GM23248 (cell line): ENCODE measurements around the gene SYVN1. TPM values are rescaled to one million over a fixed set of nuclear protein-coding genes. Genes with fewer than 3 reads are reported as not detected.

ENCODE experiments used
- DNase-seq: peaks from one replicate; pipeline ENCODE4 v3.0.0-alpha.2; 2015
- H2AFZ ChIP-seq: fragments of 200-600 bp; sonication (generic); 2 replicates; pipeline ENCODE4 v1.6.1; 2016; ENCODE audit warnings: antibody characterized with exemption
- H3F3A ChIP-seq: fragments of 200-600 bp; sonication (generic); 2 replicates; pipeline ENCODE4 v1.6.1; 2016; ENCODE audit warnings: mild to moderate bottlenecking, antibody characterized with exemption, mixed run types; ENCODE audit not compliant: insufficient read depth
- H3K27ac ChIP-seq: fragments of 200-600 bp; sonication (generic); 2 replicates; pipeline ENCODE4 v1.5.1; 2016; ENCODE audit warnings: mild to moderate bottlenecking
- H3K27me3 ChIP-seq: fragments of 200-600 bp; sonication (generic); replicated peaks from 2 replicates; pipeline ENCODE4 v1.6.1; 2016; ENCODE audit warnings: mild to moderate bottlenecking; ENCODE audit not compliant: insufficient read depth
- H3K36me3 ChIP-seq: fragments of 200-600 bp; sonication (generic); 2 replicates; pipeline ENCODE4 v1.6.1; 2016; ENCODE audit warnings: low read depth, mild to moderate bottlenecking
- H3K4me1 ChIP-seq: fragments of 200-600 bp; sonication (generic); 2 replicates; pipeline ENCODE4 v1.6.1; 2016; ENCODE audit warnings: mild to moderate bottlenecking; ENCODE audit not compliant: insufficient read depth
- H3K4me2 ChIP-seq: fragments of 200-600 bp; sonication (generic); one replicate; pipeline ENCODE4 v1.6.1; 2016; ENCODE audit warnings: mild to moderate bottlenecking; ENCODE audit not compliant: unreplicated experiment
- H3K4me3 ChIP-seq: fragments of 200-600 bp; sonication (generic); 2 replicates; pipeline ENCODE4 v1.5.1; 2016; ENCODE audit warnings: mild to moderate bottlenecking
- H3K79me2 ChIP-seq: fragments of 200-600 bp; sonication (generic); 2 replicates; pipeline ENCODE4 v1.6.1; 2016; ENCODE audit warnings: mild to moderate bottlenecking; ENCODE audit not compliant: insufficient read depth
- H3K9ac ChIP-seq: fragments of 200-600 bp; sonication (generic); 2 replicates; pipeline ENCODE4 v1.6.1; 2016; ENCODE audit warnings: mild to moderate bottlenecking
- H3K9me2 ChIP-seq: fragments of 200-600 bp; sonication (generic); 2 replicates; pipeline ENCODE4 v1.6.1; 2016; ENCODE audit warnings: mixed run types, mild to moderate bottlenecking, moderate library complexity; ENCODE audit not compliant: insufficient read depth
- H3K9me3 ChIP-seq: fragments of 200-600 bp; sonication (generic); one replicate; pipeline ENCODE4 v1.6.1; 2017; ENCODE audit warnings: low read depth
- H4K20me1 ChIP-seq: fragments of 200-600 bp; sonication (generic); 2 replicates; pipeline ENCODE4 v1.6.0; 2016; ENCODE audit not compliant: insufficient read depth
- EZH2 ChIP-seq: fragments of 200-600 bp; sonication (generic); IDR thresholded peaks from 2 replicates; pipeline ENCODE4 v1.6.1; 2018; ENCODE audit warnings: antibody characterized with exemption, mild to moderate bottlenecking; ENCODE audit not compliant: insufficient read depth, poor library complexity, severe bottlenecking
- EZH2phosphoT487 ChIP-seq: fragments of 200-600 bp; sonication (generic); IDR thresholded peaks from 2 replicates; pipeline ENCODE4 v1.6.1; 2018; ENCODE audit warnings: antibody characterized with exemption, moderate library complexity, mild to moderate bottlenecking, low read depth; ENCODE audit not compliant: insufficient read depth
- WGBS, 2 experiments: methylation state at CpG; one replicate each; pipeline ENCODE4 v1.1.6; 2015 to 2017; ENCODE audit warnings: low lambda C conversion rate in 2 of 2, low coverage in 1 of 2; ENCODE audit errors: missing lambda C conversion rate in 2 of 2; 5-methylcytosine and 5-hydroxymethylcytosine counted together
- in situ Hi-C: fragments of 300-500 bp; cut with MboI; formaldehyde crosslinking; loops from 2 replicates; pipeline ENCODE4 v1.15.0; 2020
- polyA plus RNA-seq: library from polyadenylated mRNA; unstranded; fragments of >200 nt; fragmentation: Nextera tagmentation; extraction: Ambion mirVana; gene quantifications from 2 replicates; pipeline ENCODE4 v1.2.1, GENCODE V29; 2016
- total RNA-seq: library from RNA; depleted of rRNA; stranded (reverse); fragments of >200 nt; shearing (Covaris generic); gene quantifications from 2 replicates; pipeline ENCODE4 v1.2.3, GENCODE V29; 2014

SYVN1 gene
- total and polyA plus RNA-seq, 2 experiments from 2014 or later = 21.2 to 29.5 TPM

- TF ChIP-seq EZH2phosphoT487 (no peak), EZH2 (no peak)
- H3K4me2 ChIP-seq = peak overlapping the region; percentile 82
- H3K4me1 ChIP-seq = peaks cover 8% of the 10 kb centered on the region
- DNase-seq = peak; percentile 95
- H3K4me3 ChIP-seq = peak overlapping the region; percentile 84
- H3F3A ChIP-seq = no peaks in the 10 kb centered on the region
- H3K27me3 ChIP-seq = no peaks in the 10 kb centered on the region
- H3K36me3 ChIP-seq = 0 out of 2 replicates have a peak, but pooled peaks cover 4% of the 10 kb centered on the region
- no peaks in the 10 kb centered on the region for H3K9me3 ChIP-seq
- peak overlapping the region; percentile 98 for H3K27ac ChIP-seq
- WGBS, 2 experiments = 1 to 3% methylated on average over 24 of the region's 24 CpGs
- peaks cover 37% of the 10 kb centered on the region for H3K79me2 ChIP-seq
- peak overlapping the region; percentile 82 for H2AFZ ChIP-seq
- in situ Hi-C loops = no loop called here
- H4K20me1 ChIP-seq = no peaks in the 10 kb centered on the region
- peak overlapping the region; percentile 98 for H3K9ac ChIP-seq
- no peaks in the 10 kb centered on the region for H3K9me2 ChIP-seq
Observed at GRCh38 chr11:65134952-65135632, 773 bp upstream of the SYVN1 start.

GRCh38 chr11:65133724-65134123, 595 bp downstream of the SYVN1 start:
- H3K4me2 ChIP-seq = peak overlapping the region; percentile 82
- 0 out of 2 replicates have a peak, but pooled peaks cover 6% of the 10 kb centered on the region for H3F3A ChIP-seq
- TF ChIP-seq EZH2phosphoT487 = no peak
- TF ChIP-seq EZH2 = no peak
- peak overlapping the region; percentile 84 for H3K4me3 ChIP-seq
- H2AFZ ChIP-seq = peak overlapping the region; percentile 82
- H3K4me1 ChIP-seq = peaks cover 8% of the 10 kb centered on the region
- peak; percentile 64 for DNase-seq
- H3K9me3 ChIP-seq = no peaks in the 10 kb centered on the region
- peak overlapping the region; percentile 98 for H3K9ac ChIP-seq
- peaks cover 37% of the 10 kb centered on the region for H3K79me2 ChIP-seq
- peak overlapping the region; percentile 98 for H3K27ac ChIP-seq
- H3K27me3 ChIP-seq = no peaks in the 10 kb centered on the region
- H3K36me3 ChIP-seq = peaks cover 4% of the 10 kb centered on the region; the same call in 1 of the 2 replicates
- H3K9me2 ChIP-seq = no peaks in the 10 kb centered on the region
- WGBS, 2 experiments = 1 to 4% methylated on average over 13 to 20 of the region's 20 CpGs
- no peaks in the 10 kb centered on the region for H4K20me1 ChIP-seq
- in situ Hi-C loops = no loop called here

- Histone ChIP-seq H3K4me3 (peak overlapping the region; percentile 84), H3K4me2 (peak overlapping the region; percentile 82), H3K27me3 (no peaks in the 10 kb centered on the region), H3K27ac (peak overlapping the region; percentile 98; the same call in 1 of the 2 replicates), H3K4me1 (peaks cover 8% of the 10 kb centered on the region), H3K9ac (peak overlapping the region; percentile 98), H3K9me2 (no peaks in the 10 kb centered on the region), H3K36me3 (peaks cover 4% of the 10 kb centered on the region; the same call in 1 of the 2 replicates), H3K79me2 (peaks cover 37% of the 10 kb centered on the region), H3K9me3 (no peaks in the 10 kb centered on the region), H2AFZ (peak overlapping the region; percentile 82; the same call in 1 of the 2 replicates), H4K20me1 (no peaks in the 10 kb centered on the region), H3F3A (0 out of 2 replicates have a peak, but pooled peaks cover 6% of the 10 kb centered on the region)
- in situ Hi-C loops = no loop called here
- 35% methylated on average over 18 of the region's 18 CpGs for WGBS, 2 experiments
- peak; percentile 51 for DNase-seq
- TF ChIP-seq EZH2 (no peak), EZH2phosphoT487 (no peak)
Observed at GRCh38 chr11:65132988-65133700, 1.2 kb downstream of the SYVN1 start.

- 61 to 63% methylated on average over 10 of the region's 10 CpGs for WGBS, 2 experiments
- in situ Hi-C loops = no loop called here
Observed at GRCh38 chr11:65132238-65132987, 1.9 kb downstream of the SYVN1 start.

More at GRCh38 chr11:65132238-65132987, 1.9 kb downstream of the SYVN1 start:
- no peaks in the 10 kb centered on the region for H3K27me3 ChIP-seq
- TF ChIP-seq EZH2phosphoT487 (no peak), EZH2 (no peak)
- no peaks in the 10 kb centered on the region for H3K9me3 ChIP-seq
- no peak overlapping the region for H3K27ac ChIP-seq
- no peak overlapping the region for H2AFZ ChIP-seq
- H3K4me1 ChIP-seq = peaks cover 8% of the 10 kb centered on the region
- H3F3A ChIP-seq = 0 out of 2 replicates have a peak, but pooled peaks cover 6% of the 10 kb centered on the region
- peak overlapping the region; percentile 98 for H3K9ac ChIP-seq
- H3K36me3 ChIP-seq = peaks cover 5% of the 10 kb centered on the region; the same call in 1 of the 2 replicates
- no peak for DNase-seq
- H3K9me2 ChIP-seq = no peaks in the 10 kb centered on the region
- no peaks in the 10 kb centered on the region for H4K20me1 ChIP-seq
- H3K4me3 ChIP-seq = peak overlapping the region; percentile 84
- peaks cover 37% of the 10 kb centered on the region for H3K79me2 ChIP-seq
- peak overlapping the region; percentile 82 for H3K4me2 ChIP-seq
